OCI-M2 (cell line): Measurements from ENCODE around the gene ZNF354C.

ENCODE experiments used
- DNase-seq: peaks from one replicate; lab custom pipeline; 2025; ENCODE audit not compliant: unreplicated experiment; lab: John Stamatoyannopoulos, UW

The ZNF354C gene

GRCh38 chr5:179127136-179128040 lies 67.2 kb downstream of the ZNF354C start:
- no peak for DNase-seq

GRCh38 chr5:179128041-179128365 lies 67.8 kb downstream of the ZNF354C start:
- DNase-seq = no peak

- no peak for DNase-seq
These were observed 68.8 kb downstream of the ZNF354C start for GRCh38 chr5:179128976-179129375.

- DNase-seq = no peak
These were observed 69.5 kb downstream of the ZNF354C start for GRCh38 chr5:179129607-179130071.

- DNase-seq = no peak
These were observed 70.0 kb downstream of the ZNF354C start for GRCh38 chr5:179130101-179130681.

GRCh38 chr5:179131321-179131835 lies 71.2 kb downstream of the ZNF354C start:
- no peak for DNase-seq

GRCh38 chr5:179131886-179132585 lies 71.9 kb downstream of the ZNF354C start:
- DNase-seq = no peak

- no peak for DNase-seq
These were observed 72.6 kb downstream of the ZNF354C start for GRCh38 chr5:179132586-179133355.
